Suppressor macrophage treated with lipopolysaccharide for 1 hour (primary cell): ENCODE results near the gene SPATA32.

Source experiments
- DNase-seq, 3 donors: peaks; one replicate each; pipeline ENCODE4 v3.0.0-alpha.2; 2020 to 2022

SPATA32 gene

GRCh38 chr17:45227926-45228762 is 33.8 kb downstream of the SPATA32 start:
- DNase-seq: peak; percentile 64 to 78 (median 70)

- DNase-seq: peak; percentile 67 to 72 (median 69)
Measured at GRCh38 chr17:45227101-45227925, 34.6 kb downstream of the SPATA32 start.

GRCh38 chr17:45226576-45226975 is 35.3 kb downstream of the SPATA32 start:
- no peak for DNase-seq

GRCh38 chr17:45225964-45226530 is 35.8 kb downstream of the SPATA32 start:
- DNase-seq: peak; percentile 94 to 97 (median 95)

- peak in 1 of 3 donors; percentile 45 for DNase-seq
Measured at GRCh38 chr17:45225051-45225700, 36.7 kb downstream of the SPATA32 start.

- no peak for DNase-seq
Measured at GRCh38 chr17:45224671-45225050, 37.2 kb downstream of the SPATA32 start.

GRCh38 chr17:45223539-45224528 is 38.1 kb downstream of the SPATA32 start:
- peak; percentile 26 to 59 (median 48) for DNase-seq

- peak in 2 of 3 donors; percentile 37 to 49 for DNase-seq
Measured at GRCh38 chr17:45222996-45223538, 38.8 kb downstream of the SPATA32 start.

- peak in 2 of 3 donors; percentile 52 to 79 for DNase-seq
Measured at GRCh38 chr17:45222289-45222995, 39.5 kb downstream of the SPATA32 start.

- DNase-seq: no peak
Measured at GRCh38 chr17:45222014-45222288, 39.9 kb downstream of the SPATA32 start.

- peak; percentile 77 to 89 (median 80) for DNase-seq
Measured at GRCh38 chr17:45221081-45222013, 40.5 kb downstream of the SPATA32 start, which contains the start of gene FMNL1. FMNL1 (plus strand) TSS chr17:45221885; CDS start chr17:45222125, 240 bp downstream.

- DNase-seq: no peak
Measured at GRCh38 chr17:45220079-45220478, 41.8 kb downstream of the SPATA32 start.

- DNase-seq: peak; percentile 85 to 89 (median 89)
Measured at GRCh38 chr17:45218895-45219661, 42.8 kb downstream of the SPATA32 start.
